Hematopoietic multipotent progenitor cell treated with erythropoietin and hydrocortisone succinate and interleukin-3 and kit ligand, for 8 days (in vitro differentiated cells): ENCODE measurements around the gene CAGE1.
"Not testable (repeated sequence)": the region's sequence is repeated elsewhere in the genome, so short reads cannot be mapped to it uniquely, and the experiment has no call there.

ENCODE experiments used
- DNase-seq: peaks from one replicate; pipeline ENCODE4 v3.0.0-alpha.2; 2015

The CAGE1 gene

DNA sequence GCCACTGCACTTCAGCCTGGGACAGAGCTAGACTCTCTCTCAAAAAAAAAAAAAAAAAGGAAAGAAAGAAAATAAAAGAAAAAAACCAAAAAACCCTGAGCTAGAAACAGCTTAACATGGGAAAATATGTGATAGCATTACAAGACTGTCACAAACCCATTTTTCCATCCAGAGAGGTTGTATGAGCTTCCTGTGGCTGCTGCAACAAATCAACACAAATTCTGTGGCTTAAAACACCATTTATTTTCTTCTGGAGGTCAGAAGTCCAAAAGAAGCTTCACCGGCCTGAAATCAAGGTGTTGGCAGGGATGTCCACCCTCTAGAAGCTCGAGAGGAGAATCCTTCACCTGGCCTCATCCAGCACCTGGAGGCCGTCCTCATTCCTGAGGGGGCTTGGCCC is 54.9 kb downstream of the CAGE1 start:
- DNase-seq = no peak

DNA sequence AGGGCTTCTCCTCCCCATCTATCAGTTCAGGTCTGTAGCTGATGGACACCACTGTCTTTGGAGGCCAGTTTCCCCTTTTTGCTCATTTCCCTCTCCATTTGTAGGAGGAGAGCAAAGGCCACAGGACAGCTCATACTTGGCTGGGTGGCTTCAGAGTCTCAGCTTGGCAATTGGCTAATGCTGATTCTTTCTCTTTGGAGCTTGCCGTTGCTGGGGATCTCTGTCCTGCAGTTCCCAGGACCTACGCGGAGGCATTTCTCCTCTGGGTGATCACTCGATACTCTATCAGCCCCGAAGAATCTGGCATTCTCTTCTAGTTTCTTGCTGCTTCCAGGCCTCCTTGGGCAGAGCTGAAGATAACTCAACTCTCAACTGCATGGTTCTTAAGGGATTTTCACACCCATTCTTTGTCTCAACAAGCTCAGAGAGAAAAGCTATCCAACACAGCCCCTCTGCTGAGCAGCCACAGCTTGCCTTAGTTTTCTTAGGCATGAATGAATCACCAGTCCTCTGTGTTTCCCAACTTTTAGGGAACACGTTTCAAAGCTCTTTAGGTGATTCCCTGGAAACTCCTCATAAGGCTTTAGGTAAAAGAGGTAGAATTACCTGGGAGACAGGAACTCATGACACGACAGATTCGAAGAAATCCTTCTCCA is 57.3 kb downstream of the CAGE1 start:
- no peak for DNase-seq

DNA sequence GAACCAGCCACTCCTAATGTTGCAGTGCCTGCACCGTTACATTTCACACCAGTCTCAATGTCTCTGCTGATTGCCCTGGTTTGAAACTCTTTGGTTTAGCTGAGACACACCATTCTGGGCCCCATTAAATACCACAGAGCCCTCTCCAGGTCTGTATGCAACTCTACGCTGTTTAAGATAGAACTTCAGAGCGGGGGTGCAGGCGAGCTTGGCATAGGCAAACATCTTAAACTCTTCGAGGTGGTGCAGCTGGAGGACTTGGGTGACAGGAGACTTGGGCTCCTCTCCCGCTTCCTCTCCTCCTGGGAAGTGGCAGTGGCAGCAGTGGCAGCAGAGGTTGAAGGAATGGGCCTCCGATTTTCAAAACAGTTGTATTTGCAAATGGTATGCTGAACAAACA is 58.1 kb downstream of the CAGE1 start:
- no peak for DNase-seq

DNA sequence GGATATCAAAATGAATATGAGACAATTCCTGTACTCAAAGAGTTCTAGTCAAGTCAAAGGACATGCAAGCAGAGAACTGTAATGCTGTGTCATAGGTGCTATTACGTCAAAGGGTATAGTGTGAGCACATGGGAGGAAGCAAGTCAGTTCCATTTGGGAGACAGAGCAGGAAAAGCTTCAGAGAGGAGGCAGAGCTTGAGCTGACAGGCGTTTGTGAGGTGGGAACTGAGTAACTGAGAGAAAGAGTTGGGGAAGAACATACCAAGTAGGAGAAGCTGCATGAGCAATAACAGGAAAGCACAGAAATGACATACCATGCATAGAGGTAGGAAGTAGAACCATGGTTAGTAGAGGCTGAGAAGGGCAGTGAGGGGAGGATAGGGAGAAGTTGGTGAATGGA is 61.3 kb downstream of the CAGE1 start:
- no peak for DNase-seq

DNA sequence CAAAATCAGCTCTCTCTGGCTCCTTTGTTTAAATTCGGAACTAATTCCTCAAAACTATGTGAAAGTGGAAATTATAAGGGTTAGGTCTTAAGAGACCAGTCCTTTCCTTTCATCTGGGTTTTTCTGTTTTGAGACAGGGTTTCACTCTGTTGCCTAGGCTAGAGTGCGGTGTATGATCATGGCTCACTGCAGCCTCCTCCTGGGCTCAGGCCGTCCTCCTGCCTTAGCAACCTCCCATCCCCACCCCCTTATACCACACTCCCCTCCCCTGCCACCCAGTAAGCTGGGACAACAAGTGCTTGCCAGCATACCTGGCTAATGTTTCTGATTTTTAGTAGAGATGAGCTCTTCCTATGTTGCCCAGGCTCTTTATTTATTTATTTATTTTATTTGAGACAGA is 63.8 kb downstream of the CAGE1 start:
- no peak for DNase-seq

DNA sequence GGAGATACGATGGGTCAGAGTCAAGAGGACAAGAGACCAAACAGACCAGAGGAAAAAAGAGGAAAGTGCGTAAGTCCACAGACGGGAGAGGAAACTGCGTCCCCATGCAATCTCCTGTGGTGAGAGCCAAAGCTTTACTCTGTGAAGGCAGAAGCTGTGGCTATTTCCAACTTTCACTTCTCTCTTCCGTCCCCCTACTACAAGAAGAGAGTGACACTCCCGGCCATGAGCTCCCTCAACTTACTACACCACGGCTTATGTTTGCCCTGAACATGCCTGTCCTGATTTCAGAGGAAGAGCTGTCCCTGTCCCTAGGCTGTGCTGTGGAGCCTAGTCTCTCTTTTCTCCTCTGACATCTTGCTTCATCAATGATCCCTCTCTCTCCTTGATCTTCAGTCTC is 65.0 kb downstream of the CAGE1 start:
- no peak for DNase-seq

DNA sequence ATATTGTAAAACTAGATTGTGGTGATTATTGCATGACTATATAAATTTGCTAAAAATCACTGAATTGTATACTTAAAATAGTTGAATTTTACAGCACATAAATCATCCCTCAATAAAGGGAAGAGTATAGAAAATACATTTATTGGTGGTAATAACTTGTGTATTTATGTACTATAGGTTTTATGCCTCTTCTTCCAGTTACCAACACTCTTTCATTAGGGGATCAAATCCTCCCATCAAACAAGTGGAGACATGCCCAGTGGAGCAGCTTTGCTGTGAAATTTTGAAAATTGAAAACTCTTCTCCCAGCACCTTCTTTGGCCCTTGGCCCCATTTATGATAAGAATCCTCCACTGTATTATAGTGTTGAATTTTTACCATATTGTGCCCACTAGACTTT is 66.5 kb downstream of the CAGE1 start:
- DNase-seq = no peak

DNA sequence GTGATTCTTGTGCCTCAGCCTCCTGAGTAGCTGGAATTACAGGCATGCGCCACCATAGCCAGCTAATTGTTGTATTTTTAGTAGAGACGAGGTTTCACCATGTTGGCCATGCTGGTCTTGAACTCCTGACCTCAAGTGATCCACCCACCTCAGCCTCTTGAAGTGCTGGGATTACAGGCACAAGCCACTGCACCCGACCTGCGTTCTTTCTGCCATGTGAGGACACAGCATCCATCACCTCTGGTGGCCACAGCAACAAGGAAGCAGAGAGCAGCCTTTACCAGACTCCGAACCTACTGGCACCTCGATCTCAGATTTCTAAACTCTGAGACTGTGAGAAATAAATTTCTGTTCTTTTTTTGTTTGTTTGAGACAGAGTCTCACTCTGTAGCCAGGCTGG is 67.7 kb downstream of the CAGE1 start:
- DNase-seq = not testable (repeated sequence)

DNA sequence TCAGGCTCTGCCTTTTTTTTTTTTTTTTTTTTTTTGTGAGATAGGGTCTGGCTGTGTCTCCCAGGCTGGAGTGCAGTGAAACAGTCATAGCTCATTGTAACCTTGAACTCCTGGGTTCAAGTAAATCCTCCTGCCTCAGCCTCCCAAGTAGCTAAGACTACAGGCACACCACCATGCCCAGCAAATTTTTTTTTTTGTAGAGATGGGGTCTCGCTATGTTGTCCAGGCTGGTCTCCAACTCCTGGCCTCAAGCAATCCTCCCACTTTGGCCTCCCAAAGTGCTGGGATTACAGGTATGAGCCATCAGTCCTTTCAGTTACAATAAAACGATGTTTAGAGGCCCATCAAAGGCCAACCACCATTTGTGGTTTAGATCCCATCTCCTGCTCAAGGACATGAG is 70.1 kb downstream of the CAGE1 start:
- DNase-seq = not testable (repeated sequence)

DNA sequence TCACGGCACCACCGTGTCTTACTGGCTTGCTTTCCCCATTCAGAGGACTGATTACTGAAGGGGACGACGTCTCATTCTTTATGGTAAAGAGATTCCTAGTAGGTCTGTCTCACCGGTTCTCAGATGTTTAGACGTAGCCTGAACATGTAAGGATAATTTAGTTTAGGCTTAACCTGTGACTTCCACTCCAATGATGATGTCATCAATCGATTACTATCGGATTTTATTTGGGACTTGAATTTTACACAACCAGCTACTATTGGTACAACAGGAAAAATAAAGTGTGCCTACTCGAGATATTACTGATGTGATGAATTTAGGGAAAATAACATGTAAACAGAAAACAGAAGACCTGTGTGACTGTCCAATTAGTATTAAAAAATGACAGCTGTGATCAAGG is 72.0 kb downstream of the CAGE1 start:
- no peak for DNase-seq

DNA sequence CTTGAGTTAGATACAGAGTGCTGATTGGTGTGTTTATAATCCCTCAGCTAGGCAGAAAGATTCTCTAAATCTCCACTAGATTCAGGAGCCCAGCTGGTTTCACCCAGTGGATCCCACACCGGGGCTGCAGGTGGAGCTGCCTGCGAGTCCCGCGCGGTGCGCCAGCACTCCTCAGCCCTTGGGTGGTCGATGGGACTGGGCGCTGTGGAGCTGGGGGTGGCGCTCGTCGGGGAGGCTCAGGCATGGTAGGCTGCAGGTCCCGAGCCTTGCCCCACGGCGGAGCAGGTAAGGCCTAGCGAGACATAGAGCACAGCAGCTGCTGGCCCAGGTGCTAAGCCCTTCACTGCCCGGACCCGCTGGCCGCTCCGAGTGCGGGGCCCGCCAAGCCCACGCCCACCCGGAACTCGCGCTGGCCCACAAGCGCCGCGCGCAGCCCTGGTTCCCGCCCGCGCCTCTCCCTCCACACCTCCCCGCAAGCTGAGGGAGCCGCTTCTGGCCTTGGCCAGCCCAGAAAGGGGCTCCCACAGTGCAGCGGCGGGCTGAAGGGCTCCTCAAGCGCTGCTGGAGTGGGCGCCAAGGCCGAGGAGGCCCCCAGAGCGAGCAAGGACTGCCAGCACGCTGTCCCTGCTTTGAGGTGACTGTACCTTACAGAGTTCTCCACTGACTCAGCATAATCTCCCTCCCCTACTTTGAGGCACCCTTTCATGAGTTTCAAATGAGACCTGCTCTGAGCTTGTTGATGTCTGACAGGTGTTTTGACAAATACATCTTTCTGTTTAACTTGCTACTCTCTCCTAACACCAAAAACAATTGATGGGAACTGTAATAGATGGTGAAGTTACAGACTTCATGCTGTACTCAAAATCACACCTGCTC is 72.6 kb downstream of the CAGE1 start:
- DNase-seq = no peak

DNA sequence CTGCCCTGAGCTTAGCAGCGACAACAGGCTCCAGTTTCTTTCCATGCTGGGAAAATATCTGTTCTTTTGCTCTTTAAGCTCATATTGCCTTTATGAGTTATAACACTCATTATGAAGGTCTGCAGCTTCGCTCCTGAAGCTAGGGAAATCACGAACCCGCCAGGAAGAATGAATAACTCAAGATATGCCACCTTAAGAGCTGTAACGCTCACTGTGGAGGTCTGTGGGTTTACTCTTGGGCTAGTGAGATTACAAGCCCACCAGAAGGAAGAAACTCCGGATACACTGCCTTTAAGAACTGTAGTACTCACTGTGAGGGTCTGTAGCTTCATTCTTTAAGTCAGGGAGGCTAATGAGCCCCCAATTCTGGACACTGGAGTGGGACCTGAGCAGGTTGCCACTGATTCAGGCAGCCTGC is 73.6 kb downstream of the CAGE1 start:
- DNase-seq = no peak

DNA sequence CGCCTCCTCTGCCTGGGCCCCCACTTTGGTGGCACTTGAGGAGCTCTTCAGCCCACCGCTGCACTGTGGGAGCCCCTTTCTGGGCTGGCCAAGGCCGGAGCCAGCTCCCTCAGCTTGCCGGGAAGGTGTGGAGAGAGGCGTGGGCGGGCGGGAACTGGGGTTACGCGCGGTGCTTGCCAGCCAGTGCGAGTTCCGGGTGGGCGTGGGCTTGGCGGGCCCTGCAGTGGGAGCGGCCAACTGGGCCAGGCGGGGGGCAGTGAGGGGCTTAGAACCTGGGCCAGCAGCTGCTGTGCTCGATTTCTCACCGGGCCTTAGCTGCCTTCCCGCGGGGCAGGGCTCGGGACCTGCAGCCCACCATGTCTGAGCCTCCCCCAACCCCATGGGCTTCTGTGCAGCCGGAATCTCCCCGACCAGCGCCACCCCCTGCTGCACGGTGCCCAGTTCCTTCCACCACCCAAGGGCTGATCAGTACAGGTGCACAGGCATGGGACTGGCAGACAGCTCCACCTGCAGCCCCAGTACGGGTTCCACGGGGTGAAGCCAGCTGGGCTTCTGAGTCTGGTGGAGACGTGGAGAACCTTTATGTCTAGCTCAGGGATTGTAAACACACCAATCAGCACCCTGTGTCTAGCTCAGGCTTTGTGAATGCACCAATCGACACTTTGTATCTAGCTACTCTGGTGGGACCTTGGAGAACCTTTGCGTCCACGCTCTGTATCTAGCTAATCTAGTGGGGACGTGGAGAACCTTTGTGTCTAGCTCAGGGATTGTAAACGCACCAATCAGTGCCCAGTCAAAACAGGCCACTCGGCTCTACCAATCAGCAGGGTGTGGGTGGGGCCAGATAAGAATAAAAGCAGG is 74.2 kb downstream of the CAGE1 start:
- not testable (repeated sequence) for DNase-seq

DNA sequence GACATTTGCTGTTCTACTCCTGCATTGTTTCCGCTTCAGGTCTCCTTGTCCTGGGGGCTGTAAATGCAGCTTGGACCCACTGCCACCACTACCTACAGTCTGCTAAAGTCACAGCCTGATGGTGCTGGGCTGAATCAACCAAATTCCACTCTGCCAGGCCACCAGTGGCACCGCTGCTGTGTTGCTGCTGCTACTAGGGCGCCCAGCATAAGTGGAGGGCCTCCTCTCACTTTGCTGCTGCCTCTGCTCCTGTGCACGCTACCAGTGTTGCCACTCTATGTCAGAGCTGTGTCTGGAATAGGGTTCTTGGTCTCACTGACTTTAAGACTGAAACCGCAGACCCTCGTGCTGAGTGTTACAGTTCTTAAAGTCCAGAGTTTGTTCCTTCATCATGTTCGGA is 75.1 kb downstream of the CAGE1 start:
- no peak for DNase-seq

DNA sequence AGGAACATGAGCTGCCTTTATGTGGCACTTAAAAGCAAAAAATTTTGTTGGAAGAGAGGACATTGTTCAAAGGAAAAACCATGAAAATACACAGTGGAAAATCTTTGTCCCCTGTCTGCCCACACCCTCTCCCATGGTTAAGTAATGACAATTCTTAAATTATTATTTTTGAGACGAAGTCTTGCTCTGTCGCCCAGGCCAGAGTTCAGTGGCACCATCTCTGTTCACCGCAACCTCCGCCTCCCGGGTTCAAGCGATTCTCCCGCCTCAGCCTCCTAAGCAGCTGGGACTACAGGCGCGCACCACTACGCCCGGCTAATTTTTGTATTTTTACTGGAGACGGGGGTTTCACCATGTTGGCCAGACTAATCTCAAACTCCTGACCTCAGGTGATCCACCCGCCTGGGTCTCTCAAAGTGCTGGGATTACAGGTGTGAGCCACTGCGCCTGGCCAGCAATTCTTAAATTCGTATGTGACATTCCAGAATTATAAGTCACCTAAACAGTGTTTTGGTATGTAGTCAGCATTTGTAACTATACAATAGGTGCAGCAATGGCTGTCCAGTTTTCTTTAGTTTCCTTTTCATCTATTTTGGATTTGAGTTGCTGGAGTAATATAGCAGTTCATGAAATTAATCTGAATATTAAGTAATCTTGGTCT is 75.9 kb downstream of the CAGE1 start:
- no peak for DNase-seq

DNA sequence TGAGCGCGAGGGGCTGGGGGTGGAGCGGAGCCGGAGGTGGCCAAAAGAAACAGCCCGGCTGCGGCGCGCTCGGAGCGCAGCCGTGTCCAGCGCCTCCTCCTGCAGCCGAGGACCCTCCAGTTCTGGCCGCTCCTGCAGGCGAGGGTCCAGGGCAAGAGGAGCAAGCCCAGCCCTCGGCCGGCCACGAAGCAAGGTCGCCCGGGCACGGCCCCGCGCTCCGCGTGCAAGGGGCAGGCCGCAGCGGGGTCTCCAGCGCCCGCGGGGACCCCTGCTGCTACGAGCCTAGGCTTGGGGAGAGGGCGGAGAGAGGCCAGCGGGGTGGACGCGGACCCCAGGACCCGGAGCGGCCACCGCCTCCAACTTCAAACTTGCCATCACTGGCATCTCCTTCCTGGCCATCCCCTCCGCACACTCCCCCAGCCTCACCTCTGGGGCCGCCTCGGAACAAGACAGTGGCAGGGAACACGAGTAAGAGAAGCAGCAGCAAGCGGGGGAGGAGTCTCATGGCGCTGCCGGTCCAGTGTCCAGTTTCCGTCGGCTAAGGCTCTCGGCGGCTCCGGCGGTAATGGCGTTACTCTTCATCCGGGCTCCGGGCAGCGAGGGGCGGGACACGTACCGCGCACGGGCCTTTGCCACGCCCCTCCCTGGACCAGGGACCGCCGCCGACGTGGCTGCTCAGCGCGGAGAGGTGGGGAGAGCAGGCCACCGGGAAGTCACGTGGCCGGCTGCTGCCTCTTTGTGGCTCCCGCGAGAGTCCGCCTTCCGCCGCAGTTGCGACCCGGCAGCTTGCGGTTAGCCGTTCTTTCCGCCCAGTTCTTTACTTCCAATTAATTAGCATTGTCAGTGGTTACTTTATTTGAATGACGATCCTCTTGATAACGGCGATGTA is 76.7 kb downstream of the CAGE1 start, which contains the start of gene SSR1:
Gene SSR1, minus strand, starts transcription at position 584 of the 889 bp plus-strand sequence. Its CDS starts 79 bp downstream, at position 505.
- DNase-seq = peak; percentile 97

DNA sequence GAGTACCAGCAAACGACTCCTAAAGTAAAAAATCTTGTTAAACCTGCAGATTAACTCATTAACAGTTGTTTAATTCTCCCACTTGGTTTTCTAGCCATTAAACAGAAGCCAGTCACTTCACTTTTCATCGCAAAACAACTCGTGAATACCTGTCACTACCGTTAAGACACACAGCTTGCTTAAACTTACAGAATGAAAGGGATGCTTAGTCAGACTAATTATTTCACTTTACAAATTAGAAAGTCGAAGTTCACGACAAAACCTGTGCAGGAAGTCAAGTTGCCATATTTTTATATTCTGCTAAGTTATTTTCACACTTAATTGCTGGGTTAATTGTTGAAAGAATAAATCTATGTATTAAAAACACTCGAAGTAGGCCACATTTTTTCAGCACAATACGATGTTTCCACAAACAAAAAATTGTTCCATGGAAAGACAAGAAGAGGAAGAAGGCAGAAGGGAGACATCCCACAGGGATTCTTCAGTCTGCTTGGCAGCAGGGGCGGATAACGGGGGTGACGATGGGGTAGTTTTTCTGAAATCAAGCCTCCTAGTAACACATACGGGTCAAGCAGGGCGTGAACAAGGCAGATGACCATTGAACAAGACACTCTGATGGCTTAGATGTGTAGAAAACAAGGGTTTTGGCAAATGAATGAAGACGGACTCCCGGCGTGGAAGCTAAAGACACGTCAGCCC is 77.5 kb downstream of the CAGE1 start:
- DNase-seq = peak; percentile 58

DNA sequence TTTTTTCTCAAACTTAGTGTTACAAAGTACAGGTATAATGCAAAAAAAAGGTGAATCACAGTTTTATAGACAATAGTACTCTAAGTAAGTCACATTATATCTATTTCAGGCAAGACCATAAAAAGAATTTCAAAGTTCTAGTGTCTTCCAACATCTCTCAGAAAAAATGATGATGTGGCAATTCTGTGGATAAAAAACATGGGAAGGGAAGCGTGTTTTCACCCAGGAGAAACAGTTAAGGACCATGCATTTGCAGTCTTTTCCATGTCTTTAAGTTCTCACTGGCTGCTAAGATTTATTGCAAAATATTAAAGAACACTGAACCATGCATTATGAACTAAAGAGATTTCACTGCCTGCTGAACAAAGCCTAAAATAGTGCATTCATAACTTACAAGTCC is 78.4 kb downstream of the CAGE1 start:
- no peak for DNase-seq

DNA sequence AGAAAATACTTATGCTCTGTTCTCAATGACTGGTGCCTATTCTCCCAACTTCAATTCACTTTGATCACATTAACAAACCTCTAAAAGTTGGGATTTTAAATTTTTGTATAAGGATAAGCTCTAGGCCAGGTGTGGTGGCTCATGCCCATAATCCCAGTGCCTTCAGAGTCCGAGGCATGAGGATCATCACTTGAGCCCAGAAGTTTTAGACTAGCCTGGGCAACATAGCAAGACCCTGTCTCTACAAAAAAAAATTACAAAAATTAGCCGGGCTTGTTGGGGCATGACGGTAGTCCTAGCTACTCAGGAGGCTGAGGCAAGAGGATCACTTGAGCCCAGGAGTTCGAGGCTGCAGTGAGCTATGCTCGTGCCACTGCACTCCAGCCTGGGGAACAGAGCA is 80.5 kb downstream of the CAGE1 start:
- no peak for DNase-seq

DNA sequence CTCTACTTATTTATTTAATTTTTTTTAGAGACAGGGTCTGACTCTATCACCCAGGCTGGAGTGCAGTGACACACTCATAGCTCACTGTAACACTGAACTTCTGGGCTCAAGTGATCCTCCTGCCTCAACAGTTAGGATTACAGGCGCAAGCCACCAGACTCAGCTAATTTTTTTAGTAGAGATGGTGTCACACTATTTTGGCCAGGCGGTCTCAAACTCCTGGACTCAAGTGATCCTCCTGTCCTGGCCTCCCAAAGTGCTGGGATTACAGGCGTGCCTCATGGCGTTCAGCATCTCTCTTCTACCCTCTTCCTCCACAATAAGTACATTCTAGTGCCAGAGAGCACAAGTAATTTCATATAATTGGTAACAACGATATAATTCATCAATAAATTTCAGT is 82.0 kb downstream of the CAGE1 start:
- no peak for DNase-seq

DNA sequence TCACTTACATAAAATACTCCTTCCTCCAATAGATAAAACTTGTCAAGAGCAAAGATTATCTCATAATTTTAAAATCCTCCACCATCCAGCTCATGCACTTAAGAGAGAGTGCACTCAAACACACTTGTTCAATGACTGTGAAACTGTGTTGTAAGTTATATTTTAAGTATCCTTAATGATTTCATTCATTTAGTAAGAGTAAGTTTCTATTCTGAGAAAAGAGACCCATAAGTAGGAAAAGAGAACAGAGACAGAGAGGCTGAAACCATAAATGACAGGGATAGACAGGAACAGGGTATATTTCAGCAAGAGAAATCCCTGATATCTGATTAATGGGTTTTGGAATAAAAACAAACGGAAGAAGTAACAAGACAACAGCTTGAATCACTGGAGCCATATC is 84.7 kb downstream of the CAGE1 start:
- DNase-seq = no peak
